ENCODE measurements around the gene CLEC18A. TPM values are rescaled to one million over a fixed set of nuclear protein-coding genes. Genes with fewer than 3 reads are reported as not detected.
A peak's percentile ranks its signal among the peaks of the same experiment; 100 is the strongest.

The CLEC18A gene
- total RNA-seq, 1 donor from 2014 or later: 5.9 TPM

- no peaks in the 10 kb centered on the region for H3F3A ChIP-seq (ENCODE audit: low read depth)
- no peak overlapping the region for H3K27ac ChIP-seq
- no peak for TF ChIP-seq EZH2 (IDR thresholded peaks at IDR 0.05)
- no peak for TF ChIP-seq EZH2phosphoT487 (IDR thresholded peaks at IDR 0.05)
- no peak for TF ChIP-seq CTCF (IDR thresholded peaks at IDR 0.05)
- peaks cover 17% of the 10 kb centered on the region for H3K4me1 Mint-ChIP-seq
- H3K9ac ChIP-seq: no peak overlapping the region
- H3K4me1 ChIP-seq: no peaks in the 10 kb centered on the region
- no peaks in the 10 kb centered on the region for H3K36me3 ChIP-seq
- no peaks in the 10 kb centered on the region for H4K20me1 ChIP-seq (ENCODE audit: low read depth)
- H3K9me3 Mint-ChIP-seq: no peaks in the 10 kb centered on the region
- H3K27me3 Mint-ChIP-seq (ENCODE audit: insufficient read depth, low read depth): peaks cover 9% of the 10 kb centered on the region
- DNase-seq (ENCODE audit: low spot score): no peak
- no peak overlapping the region for H3K4me3 ChIP-seq
- H3K4me3 Mint-ChIP-seq: no peak overlapping the region
- peak overlapping the region; percentile 26 for H3K27ac Mint-ChIP-seq
- H3K36me3 Mint-ChIP-seq: peaks cover 6% of the 10 kb centered on the region
- no peak overlapping the region for H3K4me2 ChIP-seq
- no peaks in the 10 kb centered on the region for H3K79me2 ChIP-seq (ENCODE audit: low read depth)
- H3K9me3 ChIP-seq (ENCODE audit: low read depth): no peaks in the 10 kb centered on the region
- no peak overlapping the region for H2AFZ ChIP-seq (replicated peaks)
- H3K27me3 ChIP-seq: no peaks in the 10 kb centered on the region
Observed at GRCh38 chr16:69927056-69927757, 23.9 kb upstream of the CLEC18A start.

GRCh38 chr16:69928856-69929400, 22.2 kb upstream of the CLEC18A start:
- Histone ChIP-seq H3K4me2 (no peak overlapping the region), H3K79me2 (ENCODE audit: low read depth) (no peaks in the 10 kb centered on the region), H4K20me1 (ENCODE audit: low read depth) (no peaks in the 10 kb centered on the region), H3K4me1 (no peaks in the 10 kb centered on the region), H3F3A (ENCODE audit: low read depth) (no peaks in the 10 kb centered on the region), H3K27me3 (no peaks in the 10 kb centered on the region), H2AFZ (replicated peaks) (no peak overlapping the region), H3K9me3 (ENCODE audit: low read depth) (no peaks in the 10 kb centered on the region), H3K9ac (no peak overlapping the region), H3K36me3 (no peaks in the 10 kb centered on the region), H3K27ac (no peak overlapping the region), H3K4me3 (no peak overlapping the region)
- no peak overlapping the region for H3K27ac Mint-ChIP-seq
- H3K4me3 Mint-ChIP-seq: no peak overlapping the region
- no peak for DNase-seq (ENCODE audit: low spot score)
- H3K36me3 Mint-ChIP-seq: peaks cover 15% of the 10 kb centered on the region
- H3K4me1 Mint-ChIP-seq: peaks cover 14% of the 10 kb centered on the region
- no peak for TF ChIP-seq CTCF (IDR thresholded peaks at IDR 0.05)
- no peak for TF ChIP-seq EZH2 (IDR thresholded peaks at IDR 0.05)
- no peak for TF ChIP-seq EZH2phosphoT487 (IDR thresholded peaks at IDR 0.05)
- H3K27me3 Mint-ChIP-seq (ENCODE audit: insufficient read depth, low read depth): peaks cover 12% of the 10 kb centered on the region
- H3K9me3 Mint-ChIP-seq: no peaks in the 10 kb centered on the region

- no peak overlapping the region for H3K27ac ChIP-seq
Observed at GRCh38 chr16:69929480-69929879, 21.7 kb upstream of the CLEC18A start.

More at GRCh38 chr16:69929480-69929879, 21.7 kb upstream of the CLEC18A start:
- Histone ChIP-seq H3K79me2 (ENCODE audit: low read depth) (no peaks in the 10 kb centered on the region), H2AFZ (replicated peaks) (no peak overlapping the region), H3K27me3 (no peaks in the 10 kb centered on the region), H3K9ac (no peak overlapping the region), H3K4me1 (no peaks in the 10 kb centered on the region), H3K36me3 (no peaks in the 10 kb centered on the region), H3K4me2 (no peak overlapping the region), H4K20me1 (ENCODE audit: low read depth) (no peaks in the 10 kb centered on the region), H3K9me3 (ENCODE audit: low read depth) (no peaks in the 10 kb centered on the region), H3F3A (ENCODE audit: low read depth) (no peaks in the 10 kb centered on the region), H3K4me3 (no peak overlapping the region)
- peaks cover 17% of the 10 kb centered on the region for H3K36me3 Mint-ChIP-seq
- no peak for DNase-seq (ENCODE audit: low spot score)
- H3K4me3 Mint-ChIP-seq: no peak overlapping the region
- peaks cover 12% of the 10 kb centered on the region for H3K27me3 Mint-ChIP-seq (ENCODE audit: insufficient read depth, low read depth)
- no peaks in the 10 kb centered on the region for H3K9me3 Mint-ChIP-seq
- no peak for TF ChIP-seq EZH2 (IDR thresholded peaks at IDR 0.05)
- TF ChIP-seq CTCF (IDR thresholded peaks at IDR 0.05): no peak
- no peak for TF ChIP-seq EZH2phosphoT487 (IDR thresholded peaks at IDR 0.05)
- no peak overlapping the region for H3K27ac Mint-ChIP-seq
- peaks cover 17% of the 10 kb centered on the region for H3K4me1 Mint-ChIP-seq

Measured in neural progenitor cell (in vitro differentiated cells).